HepG2 (cell line): ENCODE measurements around the gene CERS1.

ENCODE experiments used
- DNMT1 ChIP-seq: sonication (generic); formaldehyde crosslinking; IDR thresholded peaks from 2 replicates; pipeline ENCODE4 v1.5.1; 2020; ENCODE audit warnings: mild to moderate bottlenecking, missing genetic modification reagents
- EZH2 ChIP-seq: conservative IDR thresholded peaks from 2 replicates; pipeline ENCODE4 v1.6.1; 2012; ENCODE audit warnings: mild to moderate bottlenecking, low read depth, low read length, moderate library complexity
- FOXA3 ChIP-seq: IDR thresholded peaks from 2 replicates; pipeline ENCODE4 v1.6.1; 2016; ENCODE audit warnings: missing genetic modification reagents, missing compliant biosample characterization
- KDM5A ChIP-seq: fragments of 200-600 bp; sonication (generic); IDR thresholded peaks from 2 replicates; pipeline ENCODE4 v1.7.0; 2018; ENCODE audit warnings: antibody characterized with exemption, mild to moderate bottlenecking, low read length, borderline replicate concordance
- MEIS1 ChIP-seq: sonication (generic); formaldehyde crosslinking; IDR thresholded peaks from 2 replicates; pipeline ENCODE4 v1.9.0; 2021; ENCODE audit warnings: mild to moderate bottlenecking, missing genetic modification reagents, moderate library complexity, borderline replicate concordance
- MTA1 ChIP-seq: sonication (generic); formaldehyde crosslinking; IDR thresholded peaks from 2 replicates; pipeline ENCODE4 v1.4.0; 2020; ENCODE audit warnings: missing genetic modification reagents, mild to moderate bottlenecking, borderline replicate concordance
- POLR2A ChIP-seq, 2 experiments: IDR thresholded peaks; 2 replicates each; pipeline ENCODE4 v1.6.1; 2011; ENCODE audit warnings: low read depth in 2 of 2, low read length in 2 of 2, mild to moderate bottlenecking in 1 of 2, moderate library complexity in 1 of 2; ENCODE audit not compliant: insufficient read depth in 1 of 2
- ZNF644 ChIP-seq: IDR thresholded peaks from 2 replicates; pipeline ENCODE4 v1.6.1; 2016; ENCODE audit warnings: low read depth
- ZNF678 ChIP-seq: sonication (generic); formaldehyde crosslinking; IDR thresholded peaks from 2 replicates; pipeline ENCODE4 v1.4.0; 2020; ENCODE audit warnings: mild to moderate bottlenecking, missing genetic modification reagents
- ZSCAN9 ChIP-seq: IDR thresholded peaks from 2 replicates; pipeline ENCODE4 v1.6.1; 2016; ENCODE audit warnings: borderline replicate concordance
- TF ChIP-seq, protein P1 (sequence below): sonication (generic); formaldehyde crosslinking; IDR thresholded peaks from 2 replicates; pipeline ENCODE4 v1.4.0; 2020; ENCODE audit warnings: missing genetic modification reagents

- TF ChIP-seq, protein P1, sequence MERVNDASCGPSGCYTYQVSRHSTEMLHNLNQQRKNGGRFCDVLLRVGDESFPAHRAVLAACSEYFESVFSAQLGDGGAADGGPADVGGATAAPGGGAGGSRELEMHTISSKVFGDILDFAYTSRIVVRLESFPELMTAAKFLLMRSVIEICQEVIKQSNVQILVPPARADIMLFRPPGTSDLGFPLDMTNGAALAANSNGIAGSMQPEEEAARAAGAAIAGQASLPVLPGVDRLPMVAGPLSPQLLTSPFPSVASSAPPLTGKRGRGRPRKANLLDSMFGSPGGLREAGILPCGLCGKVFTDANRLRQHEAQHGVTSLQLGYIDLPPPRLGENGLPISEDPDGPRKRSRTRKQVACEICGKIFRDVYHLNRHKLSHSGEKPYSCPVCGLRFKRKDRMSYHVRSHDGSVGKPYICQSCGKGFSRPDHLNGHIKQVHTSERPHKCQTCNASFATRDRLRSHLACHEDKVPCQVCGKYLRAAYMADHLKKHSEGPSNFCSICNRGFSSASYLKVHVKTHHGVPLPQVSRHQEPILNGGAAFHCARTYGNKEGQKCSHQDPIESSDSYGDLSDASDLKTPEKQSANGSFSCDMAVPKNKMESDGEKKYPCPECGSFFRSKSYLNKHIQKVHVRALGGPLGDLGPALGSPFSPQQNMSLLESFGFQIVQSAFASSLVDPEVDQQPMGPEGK (CRISPR knock-in tag) = no peak
- TF ChIP-seq ZSCAN9 (CRISPR knock-in tag) = no peak
- no peak for TF ChIP-seq FOXA3
- no peak for TF ChIP-seq ZNF644 (CRISPR knock-in tag)
- no peak for TF ChIP-seq EZH2
- no peak for TF ChIP-seq MEIS1 (CRISPR knock-in tag)
- no peak for TF ChIP-seq DNMT1 (CRISPR knock-in tag)
- TF ChIP-seq KDM5A = no peak
- TF ChIP-seq MTA1 (CRISPR knock-in tag) = no peak
- TF ChIP-seq POLR2A (IDR thresholded peaks at IDR 0.05; ENCODE audit: insufficient read depth in 1 of 2, low read depth in 2 of 2, low read length in 2 of 2) = no peak
- no peak for TF ChIP-seq ZNF678 (CRISPR knock-in tag)
Observed at GRCh38 chr19:18828786-18829185, 67.2 kb downstream of the CERS1 start.
